Testis (tissue), 3 donors: ENCODE measurements around the gene CELSR3. TPM values are rescaled to one million over a fixed set of nuclear protein-coding genes. Genes with fewer than 3 reads are reported as not detected.

Experiments
- DNase-seq: peaks from one replicate; pipeline ENCODE4 v3.0.0-alpha.2; 2019
- H3K27ac ChIP-seq, 2 donors: fragments of 200-600 bp; sonication (generic); one replicate each; pipeline ENCODE4 v1.5.1; 2019
- H3K27me3 ChIP-seq: fragments of 200-600 bp; sonication (generic); one replicate; pipeline ENCODE4 v1.5.1; 2019
- H3K36me3 ChIP-seq: fragments of 200-600 bp; sonication (generic); one replicate; pipeline ENCODE4 v1.5.1; 2017; ENCODE audit warnings: low read depth; ENCODE audit errors: missing control alignments
- H3K4me1 ChIP-seq: fragments of 200-600 bp; sonication (generic); one replicate; pipeline ENCODE4 v1.5.1; 2019
- H3K4me3 ChIP-seq, 2 donors: fragments of 200-600 bp; sonication (generic); one replicate each; pipeline ENCODE4 v1.5.1; 2017 to 2019
- H3K9me3 ChIP-seq: fragments of 200-600 bp; sonication (generic); one replicate; pipeline ENCODE4 v1.5.1; 2017
- CTCF ChIP-seq, 3 experiments: fragments of 450-650 bp in 2 of 3; fragments of 200-600 bp in 1 of 3; sonication (generic) in 1 of 3; IDR thresholded peaks; one replicate each; pipeline ENCODE4 v1.5.1; 2016 to 2019; ENCODE audit warnings: antibody characterized with exemption in 3 of 3, mild to moderate bottlenecking in 2 of 3, moderate library complexity in 1 of 3
- POLR2A ChIP-seq: fragments of 450-650 bp; IDR thresholded peaks from one replicate; pipeline ENCODE4 v1.6.1; 2017; ENCODE audit warnings: antibody characterized with exemption, mild to moderate bottlenecking, moderate library complexity
- WGBS, 2 donors: methylation state at CpG; one replicate each; pipeline ENCODE4 v1.1.5; 2018; 5-methylcytosine and 5-hydroxymethylcytosine counted together
- intact Hi-C: fragments of 100-400 bp; cut with DNase I; formaldehyde crosslinking; loops from one replicate; pipeline ENCODE4 v1.15.1; 2023; ENCODE audit warnings: low total_unique reads
- polyA plus RNA-seq: library from polyadenylated mRNA; stranded (reverse); fragments of 350-450 nt; fragmentation: Illumina TruSeq; extraction: RNeasy Lipid Tissue Mini Kit (QIAGEN cat#74804); gene quantifications from one replicate; pipeline ENCODE4 v1.2.3, GENCODE V29; 2014; ENCODE audit warnings: low read depth, low replicate concordance; ENCODE audit not compliant: insufficient read depth
- total RNA-seq, 2 donors: library from RNA; depleted of rRNA; stranded (reverse); fragments of >200 nt; gene quantifications; one replicate each; pipeline ENCODE4 v1.2.3, GENCODE V29; 2016

The CELSR3 gene
- total and polyA plus RNA-seq, 3 donors from 2014 or later, result 13.5 to 17.5 (median 14.3) TPM

GRCh38 chr3:48644898-48645760 lies 17.6 kb downstream of the CELSR3 start:
- Histone ChIP-seq H3K27me3 (no peaks in the 10 kb centered on the region), H3K9me3 (no peaks in the 10 kb centered on the region), H3K4me3 (no peak overlapping the region), H3K36me3 (no peaks in the 10 kb centered on the region), H3K4me1 (no peaks in the 10 kb centered on the region), H3K27ac (no peak overlapping the region)
- intact Hi-C loops, result no loop called here
- DNase-seq, result no peak
- TF ChIP-seq CTCF (IDR thresholded peaks at IDR 0.05) (no peak), POLR2A (no peak)
- WGBS, 2 donors, result 92 to 93% methylated on average over 15 to 16 of the region's 22 CpGs

GRCh38 chr3:48642605-48643004 lies 20.1 kb downstream of the CELSR3 start:
- 100% methylated on average over 1 to 12 of the region's 12 CpGs for WGBS, 2 donors
- TF ChIP-seq CTCF (IDR thresholded peaks at IDR 0.05) (no peak), POLR2A (no peak)
- DNase-seq, result no peak
- H3K27ac ChIP-seq, result no peak overlapping the region
- H3K36me3 ChIP-seq, result no peaks in the 10 kb centered on the region
- H3K9me3 ChIP-seq, result no peaks in the 10 kb centered on the region
- no peak overlapping the region for H3K4me3 ChIP-seq
- no peaks in the 10 kb centered on the region for H3K4me1 ChIP-seq
- no peaks in the 10 kb centered on the region for H3K27me3 ChIP-seq
- intact Hi-C loops, result no loop called here

- Histone ChIP-seq H3K9me3 (no peaks in the 10 kb centered on the region), H3K4me3 (no peak overlapping the region), H3K27me3 (no peaks in the 10 kb centered on the region), H3K36me3 (no peaks in the 10 kb centered on the region), H3K27ac (no peak overlapping the region), H3K4me1 (peaks cover 3% of the 10 kb centered on the region)
- TF ChIP-seq CTCF (IDR thresholded peaks at IDR 0.05) (no peak), POLR2A (no peak)
- intact Hi-C loops, result no loop called here
- WGBS, 2 donors, result 85 to 100% methylated on average over 1 to 3 of the region's 3 CpGs
- DNase-seq, result no peak
Observed at GRCh38 chr3:48641396-48641795, 21.3 kb downstream of the CELSR3 start.

GRCh38 chr3:48639944-48640606 lies 22.6 kb downstream of the CELSR3 start:
- 95 to 96% methylated on average over 28 to 38 of the region's 38 CpGs for WGBS, 2 donors
- intact Hi-C loops, result no loop called here

More at GRCh38 chr3:48639944-48640606, 22.6 kb downstream of the CELSR3 start:
- Histone ChIP-seq H3K4me1 (peaks cover 9% of the 10 kb centered on the region), H3K27ac (no peak overlapping the region), H3K27me3 (no peaks in the 10 kb centered on the region), H3K9me3 (no peaks in the 10 kb centered on the region), H3K36me3 (no peaks in the 10 kb centered on the region), H3K4me3 (no peak overlapping the region)
- DNase-seq, result no peak
- no peak for TF ChIP-seq CTCF (IDR thresholded peaks at IDR 0.05)
- no peak for TF ChIP-seq POLR2A
